ENCODE data around the gene TTLL12.

Gene TTLL12

DNA sequence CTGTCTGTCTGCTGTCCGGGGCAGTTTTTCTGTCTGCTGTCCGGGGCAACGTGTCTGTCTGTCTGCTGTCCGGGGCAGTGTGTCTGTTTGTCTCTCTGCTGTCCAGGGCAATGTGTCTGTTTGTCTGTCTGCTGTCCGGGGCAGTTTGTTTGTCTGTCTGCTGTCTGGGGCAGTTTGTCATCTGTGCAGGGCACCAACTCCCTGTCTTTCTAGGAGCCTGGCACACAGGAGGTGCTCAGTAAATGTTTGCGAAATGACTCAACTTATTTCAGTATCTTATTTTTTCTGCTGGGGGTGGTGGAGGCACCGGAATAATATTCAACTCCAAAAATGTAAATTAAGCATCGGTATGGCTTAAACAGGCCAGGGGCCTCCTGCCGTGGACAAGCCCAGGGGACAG is 12.0 kb upstream of the TTLL12 start:
- H3K4me1 ChIP-seq, result no peaks in the 10 kb centered on the region
- no peak overlapping the region for H3K4me3 ChIP-seq
- H3K27me3 ChIP-seq, result peaks cover 0 to 32% of the 10 kb centered on the region in 2 donors
- intact Hi-C loops (cut with DNase I; ENCODE audit: low total_unique reads), result no loop called here
- no peaks in the 10 kb centered on the region for H3K36me3 ChIP-seq
- H3K9me3 ChIP-seq, result no peaks in the 10 kb centered on the region
- TF ChIP-seq, protein P1, sequence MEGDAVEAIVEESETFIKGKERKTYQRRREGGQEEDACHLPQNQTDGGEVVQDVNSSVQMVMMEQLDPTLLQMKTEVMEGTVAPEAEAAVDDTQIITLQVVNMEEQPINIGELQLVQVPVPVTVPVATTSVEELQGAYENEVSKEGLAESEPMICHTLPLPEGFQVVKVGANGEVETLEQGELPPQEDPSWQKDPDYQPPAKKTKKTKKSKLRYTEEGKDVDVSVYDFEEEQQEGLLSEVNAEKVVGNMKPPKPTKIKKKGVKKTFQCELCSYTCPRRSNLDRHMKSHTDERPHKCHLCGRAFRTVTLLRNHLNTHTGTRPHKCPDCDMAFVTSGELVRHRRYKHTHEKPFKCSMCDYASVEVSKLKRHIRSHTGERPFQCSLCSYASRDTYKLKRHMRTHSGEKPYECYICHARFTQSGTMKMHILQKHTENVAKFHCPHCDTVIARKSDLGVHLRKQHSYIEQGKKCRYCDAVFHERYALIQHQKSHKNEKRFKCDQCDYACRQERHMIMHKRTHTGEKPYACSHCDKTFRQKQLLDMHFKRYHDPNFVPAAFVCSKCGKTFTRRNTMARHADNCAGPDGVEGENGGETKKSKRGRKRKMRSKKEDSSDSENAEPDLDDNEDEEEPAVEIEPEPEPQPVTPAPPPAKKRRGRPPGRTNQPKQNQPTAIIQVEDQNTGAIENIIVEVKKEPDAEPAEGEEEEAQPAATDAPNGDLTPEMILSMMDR (IDR thresholded peaks at IDR 0.05), result no peak
- no peak for DNase-seq
- no peak overlapping the region for H3K27ac ChIP-seq

GRCh38 chr22:43198126-43198525 is 11.2 kb upstream of the TTLL12 start:
- Histone ChIP-seq H3K9me3 (no peaks in the 10 kb centered on the region), H3K27ac (no peak overlapping the region), H3K36me3 (no peaks in the 10 kb centered on the region), H3K4me3 (no peak overlapping the region), H3K4me1 (no peaks in the 10 kb centered on the region), H3K27me3 (peaks cover 0 to 29% of the 10 kb centered on the region in 2 donors)
- TF ChIP-seq, protein P1 (IDR thresholded peaks at IDR 0.05), result no peak
- DNase-seq, result no peak
- intact Hi-C loops (cut with DNase I; ENCODE audit: low total_unique reads), result no loop called here

DNA sequence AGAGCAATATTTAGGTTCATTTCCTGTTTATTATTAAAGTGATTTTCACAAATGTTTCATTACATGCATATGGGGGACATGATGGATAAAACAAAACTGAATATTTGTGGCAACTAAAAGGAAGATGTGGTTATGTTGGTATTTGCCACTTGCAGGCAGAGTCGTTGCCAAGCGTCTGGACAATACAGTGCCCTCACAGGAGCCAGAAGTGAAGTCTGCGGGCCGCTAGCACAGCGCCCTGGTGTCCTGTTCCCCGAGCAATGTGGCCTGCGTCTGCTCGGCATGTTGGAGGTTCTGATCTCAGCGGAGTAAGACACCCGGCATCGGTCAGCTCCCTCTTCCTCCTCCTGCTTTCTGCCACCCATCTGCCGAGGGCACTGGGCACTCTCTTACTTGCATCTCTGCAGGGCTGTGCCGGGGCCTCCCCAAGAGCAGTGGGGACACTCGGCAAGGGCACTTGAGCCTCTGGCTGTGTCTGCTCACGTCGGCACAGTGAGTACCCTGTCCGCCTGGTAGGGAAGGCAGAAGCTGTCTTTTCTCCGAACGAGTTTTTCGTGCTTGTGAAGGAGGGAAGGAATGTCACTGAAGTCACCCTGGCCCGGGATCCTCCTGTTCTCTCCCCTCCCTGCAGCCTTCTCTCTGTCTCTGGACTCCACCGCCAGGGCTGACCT is 10.5 kb upstream of the TTLL12 start:
- no peak overlapping the region for H3K4me3 ChIP-seq
- no peak for DNase-seq
- intact Hi-C loops (cut with DNase I; ENCODE audit: low total_unique reads), result no loop called here
- H3K27ac ChIP-seq, result no peak overlapping the region
- H3K27me3 ChIP-seq, result peaks cover 0 to 29% of the 10 kb centered on the region in 2 donors
- no peaks in the 10 kb centered on the region for H3K36me3 ChIP-seq
- H3K9me3 ChIP-seq, result no peaks in the 10 kb centered on the region
- TF ChIP-seq, protein P1 (IDR thresholded peaks at IDR 0.05), result no peak
- H3K4me1 ChIP-seq, result no peaks in the 10 kb centered on the region

DNA sequence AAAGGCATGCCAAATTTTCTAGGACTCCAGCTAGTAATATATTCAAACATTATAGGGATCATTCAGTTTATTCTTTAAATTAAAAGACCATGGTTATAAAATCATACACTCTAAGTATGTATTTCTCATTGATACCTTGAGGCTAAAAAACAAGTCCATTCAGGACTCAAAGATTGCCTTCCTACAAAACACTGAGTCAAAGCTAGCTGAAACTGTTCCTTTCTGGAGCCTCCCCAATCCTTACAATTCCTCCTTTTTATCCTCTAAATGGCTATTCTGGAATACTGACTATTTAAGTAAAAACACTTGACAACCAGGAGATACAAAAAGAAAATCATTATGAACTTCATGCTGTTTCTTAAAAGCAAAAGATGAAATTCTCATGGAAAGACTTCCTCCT is 4.9 kb upstream of the TTLL12 start:
- no peak overlapping the region for H3K4me3 ChIP-seq
- TF ChIP-seq, protein P1 (IDR thresholded peaks at IDR 0.05), result no peak
- H3K36me3 ChIP-seq, result no peaks in the 10 kb centered on the region
- intact Hi-C loops (cut with DNase I; ENCODE audit: low total_unique reads), result no loop called here
- H3K9me3 ChIP-seq, result no peaks in the 10 kb centered on the region
- DNase-seq, result no peak
- peaks cover 0 to 6% of the 10 kb centered on the region in 2 donors for H3K27me3 ChIP-seq
- H3K27ac ChIP-seq, result no peak overlapping the region
- H3K4me1 ChIP-seq, result peaks cover 0 to 2% (median 0%) of the 10 kb centered on the region in 4 donors

DNA sequence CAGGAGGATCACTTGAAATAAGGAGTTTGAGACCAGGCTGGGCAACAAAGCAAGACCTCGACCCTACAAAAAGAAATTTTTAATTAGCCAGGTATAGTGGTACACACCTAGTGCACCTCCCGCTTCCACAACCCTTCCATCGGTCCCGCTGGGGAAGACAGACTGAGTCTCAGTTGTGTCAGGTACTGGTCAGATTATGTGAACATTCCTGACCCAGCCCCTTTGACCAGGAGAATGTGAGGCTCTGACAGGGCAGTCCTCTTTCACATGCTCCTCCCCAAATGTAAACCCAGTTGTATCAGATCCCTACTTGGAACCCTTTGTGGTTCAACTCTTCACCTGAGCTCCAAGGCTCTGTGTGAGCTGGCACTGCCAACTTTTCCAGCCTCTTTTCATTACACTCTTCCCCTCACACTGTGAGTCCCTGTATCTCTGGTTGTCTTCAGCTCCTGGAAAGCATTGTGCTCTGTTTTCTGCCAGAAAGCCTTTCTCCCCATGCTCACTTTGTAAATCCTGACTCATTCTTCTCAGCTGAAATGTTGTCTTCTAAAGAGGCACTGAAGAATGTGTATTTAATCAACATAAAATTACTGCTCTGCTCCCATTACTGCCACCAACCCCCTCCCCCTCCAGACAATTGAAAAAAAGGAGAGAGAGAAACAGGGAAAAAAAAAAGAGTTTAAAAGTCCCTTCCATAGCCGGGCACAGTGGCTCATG is 2.1 kb upstream of the TTLL12 start:
- H3K27ac ChIP-seq, result no peak overlapping the region
- no peaks in the 10 kb centered on the region for H3K27me3 ChIP-seq
- intact Hi-C loops (cut with DNase I; ENCODE audit: low total_unique reads), result no loop called here
- DNase-seq, result no peak
- H3K36me3 ChIP-seq, result no peaks in the 10 kb centered on the region
- H3K4me3 ChIP-seq, result no peak overlapping the region
- H3K4me1 ChIP-seq, result peaks cover 0 to 18% (median 16%) of the 10 kb centered on the region in 4 donors
- H3K9me3 ChIP-seq, result no peaks in the 10 kb centered on the region
- TF ChIP-seq, protein P1 (IDR thresholded peaks at IDR 0.05), result no peak
